ENCODE measurements around the gene PRL. TPM values are rescaled to one million over a fixed set of nuclear protein-coding genes. Genes with fewer than 3 reads are reported as not detected.

The PRL gene
- not detected in 2 replicates for total RNA-seq

GRCh38 chr6:22296936-22297335 lies at the start of gene PRL:
Gene PRL (minus strand): TSS chr6:22297036. CDS start chr6:22296982, 54 bp downstream.

